Caco-2 (cell line): Measurements from ENCODE around the gene CISTR. TPM values are rescaled to one million over a fixed set of nuclear protein-coding genes. Genes with fewer than 3 reads are reported as not detected.

Source experiments
- BruUV-seq: library from RNA; stranded (reverse); fragments of 400-500 nt; replicated peaks from 2 replicates; lab custom pipeline; 2021; lab: Mats Ljungman, UMichigan
- CTCF ChIA-PET: fragments of 300-600 bp; sonication (Branson Sonifier 250); formaldehyde crosslinking; loops from one replicate; lab custom pipeline; 2022; ENCODE audit warnings: antibody characterized with exemption; lab: Charles Lee
- POLR2A ChIA-PET: fragments of 300-600 bp; sonication (Branson Sonifier 250); formaldehyde crosslinking; loops from one replicate; lab custom pipeline; 2022; ENCODE audit warnings: antibody characterized with exemption; lab: Charles Lee
- DNase-seq, 2 experiments: peaks; one replicate each; pipeline versions ENCODE4 v3.0.0 to v3.0.0-alpha.2; 2020 to 2022
- H3K27me3 ChIP-seq: replicated peaks from 2 replicates; pipeline ENCODE4 v1.6.0; 2011; ENCODE audit warnings: low read length; ENCODE audit not compliant: control insufficient read depth, insufficient read depth
- H3K36me3 ChIP-seq: 2 replicates; pipeline ENCODE4 v1.5.1; 2011; ENCODE audit warnings: low read length; ENCODE audit not compliant: control insufficient read depth, insufficient read depth
- H3K4me1 ChIP-seq: fragments of 250-450 bp; sonication (Bioruptor Pico); 2 replicates; pipeline ENCODE4 v1.5.1; 2020; ENCODE audit warnings: mild to moderate bottlenecking
- H3K4me3 ChIP-seq: 2 replicates; pipeline ENCODE4 v1.5.1; 2011; ENCODE audit warnings: low read depth, mild to moderate bottlenecking, control low read depth, low read length
- H3K9me3 ChIP-seq: fragments of 250-450 bp; sonication (Bioruptor Pico); 2 replicates; pipeline ENCODE4 v1.5.1; 2020; ENCODE audit warnings: mild to moderate bottlenecking, moderate library complexity
- H3K27ac Mint-ChIP-seq: one replicate; pipeline ENCODE4 v1.8.0; 2022; ENCODE audit warnings: mixed read lengths; ENCODE audit not compliant: unreplicated experiment
- H3K27me3 Mint-ChIP-seq: one replicate; pipeline ENCODE4 v1.8.0; 2022; ENCODE audit warnings: mixed read lengths; ENCODE audit not compliant: insufficient read depth, unreplicated experiment
- H3K36me3 Mint-ChIP-seq: one replicate; pipeline ENCODE4 v1.8.0; 2022; ENCODE audit warnings: mild to moderate bottlenecking, mixed read lengths; ENCODE audit not compliant: insufficient read depth, unreplicated experiment
- H3K4me1 Mint-ChIP-seq: one replicate; pipeline ENCODE4 v1.8.0; 2022; ENCODE audit warnings: low read depth, mixed read lengths; ENCODE audit not compliant: unreplicated experiment
- H3K4me3 Mint-ChIP-seq: one replicate; pipeline ENCODE4 v1.8.0; 2022; ENCODE audit warnings: mild to moderate bottlenecking, moderate library complexity, mixed read lengths; ENCODE audit not compliant: unreplicated experiment
- H3K9me3 Mint-ChIP-seq: one replicate; pipeline ENCODE4 v1.8.0; 2022; ENCODE audit warnings: mixed read lengths; ENCODE audit not compliant: unreplicated experiment
- intact Hi-C: fragments of 100-400 bp; cut with micrococcal nuclease; formaldehyde crosslinking; loops from one replicate; pipeline ENCODE4 v1.10.0; 2022; ENCODE audit not compliant: unreplicated experiment
- total RNA-seq: library from RNA; stranded (reverse); gene quantifications from 2 replicates; pipeline ENCODE4 v1.2.3, GENCODE V29; 2022
- TF ChIP-seq, protein P1 (sequence below), 2 experiments: fragments of 200-600 bp in 1 of 2; IDR thresholded peaks; 1 replicate in 1 of 2; 2 replicates in 1 of 2; pipeline versions ENCODE4 v1.5.1 to v1.8.0; 2011 to 2022; ENCODE audit warnings: antibody characterized with exemption in 1 of 2, control low read depth in 1 of 2, inconsistent platforms in 1 of 2, low read depth in 1 of 2, low read length in 1 of 2, mild to moderate bottlenecking in 1 of 2, moderate library complexity in 1 of 2; ENCODE audit not compliant: insufficient read depth in 1 of 2, severe bottlenecking in 1 of 2, unreplicated experiment in 1 of 2

CISTR gene
- total RNA-seq, 1 experiment from 2014 or later: not detected

DNA sequence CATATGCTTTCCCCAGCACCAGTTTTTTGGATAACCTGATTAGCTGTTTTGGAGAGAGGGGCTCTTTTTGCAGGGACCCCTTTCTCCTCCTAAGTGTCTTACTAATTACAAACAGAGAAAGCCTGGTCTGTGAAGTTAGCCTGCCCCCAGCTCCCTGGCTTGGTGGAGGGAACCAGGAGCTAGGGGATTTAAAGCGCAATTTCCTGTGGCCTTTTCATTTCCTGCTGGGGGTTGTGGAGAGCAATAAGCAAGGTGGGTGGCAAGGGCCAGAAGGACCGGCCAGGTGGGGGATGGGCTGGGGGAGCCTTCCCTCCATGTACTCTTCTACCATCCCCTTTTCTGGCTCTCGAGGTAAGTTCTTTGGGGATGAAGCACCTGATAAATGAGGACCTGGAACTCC is 4.1 kb upstream of the CISTR start:
- Mint-ChIP-seq H3K9me3 (no peaks in the 10 kb centered on the region), H3K27me3 (peaks cover 20% of the 10 kb centered on the region), H3K4me1 (no peaks in the 10 kb centered on the region), H3K27ac (no peak overlapping the region), H3K36me3 (no peaks in the 10 kb centered on the region), H3K4me3 (no peak overlapping the region)
- no peak for DNase-seq
- TF ChIP-seq, protein P1, sequence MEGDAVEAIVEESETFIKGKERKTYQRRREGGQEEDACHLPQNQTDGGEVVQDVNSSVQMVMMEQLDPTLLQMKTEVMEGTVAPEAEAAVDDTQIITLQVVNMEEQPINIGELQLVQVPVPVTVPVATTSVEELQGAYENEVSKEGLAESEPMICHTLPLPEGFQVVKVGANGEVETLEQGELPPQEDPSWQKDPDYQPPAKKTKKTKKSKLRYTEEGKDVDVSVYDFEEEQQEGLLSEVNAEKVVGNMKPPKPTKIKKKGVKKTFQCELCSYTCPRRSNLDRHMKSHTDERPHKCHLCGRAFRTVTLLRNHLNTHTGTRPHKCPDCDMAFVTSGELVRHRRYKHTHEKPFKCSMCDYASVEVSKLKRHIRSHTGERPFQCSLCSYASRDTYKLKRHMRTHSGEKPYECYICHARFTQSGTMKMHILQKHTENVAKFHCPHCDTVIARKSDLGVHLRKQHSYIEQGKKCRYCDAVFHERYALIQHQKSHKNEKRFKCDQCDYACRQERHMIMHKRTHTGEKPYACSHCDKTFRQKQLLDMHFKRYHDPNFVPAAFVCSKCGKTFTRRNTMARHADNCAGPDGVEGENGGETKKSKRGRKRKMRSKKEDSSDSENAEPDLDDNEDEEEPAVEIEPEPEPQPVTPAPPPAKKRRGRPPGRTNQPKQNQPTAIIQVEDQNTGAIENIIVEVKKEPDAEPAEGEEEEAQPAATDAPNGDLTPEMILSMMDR (IDR thresholded peaks at IDR 0.05; ENCODE audit: insufficient read depth in 1 of 2, low read depth in 1 of 2, low read length in 1 of 2, severe bottlenecking in 1 of 2, unreplicated experiment in 1 of 2): no peak
- CTCF ChIA-PET: interaction anchor here (0.6 to 1.1 kb wide), 2 partner anchors 9 to 1994 kb away, joined by 3 to 4 read pairs; no protein-coding TSS in a partner anchor
- H3K4me1 ChIP-seq: no peaks in the 10 kb centered on the region
- BruUV-seq: no TSS peak
- H3K27me3 ChIP-seq: no peaks in the 10 kb centered on the region
- intact Hi-C loops: loop anchor here (10.0 kb wide), 1 partner anchor 459 kb away; no protein-coding TSS in a partner anchor
- no peaks in the 10 kb centered on the region for H3K36me3 ChIP-seq
- no peaks in the 10 kb centered on the region for H3K9me3 ChIP-seq
- H3K4me3 ChIP-seq: no peak overlapping the region
- POLR2A ChIA-PET: no interaction called here

GRCh38 chr12:53755451-53755891 is 3.7 kb upstream of the CISTR start:
- Mint-ChIP-seq H3K27ac (no peak overlapping the region), H3K9me3 (no peaks in the 10 kb centered on the region), H3K4me3 (no peak overlapping the region), H3K36me3 (no peaks in the 10 kb centered on the region), H3K4me1 (no peaks in the 10 kb centered on the region), H3K27me3 (peaks cover 24% of the 10 kb centered on the region)
- Histone ChIP-seq H3K9me3 (no peaks in the 10 kb centered on the region), H3K27me3 (no peaks in the 10 kb centered on the region), H3K4me1 (no peaks in the 10 kb centered on the region), H3K4me3 (no peak overlapping the region), H3K36me3 (no peaks in the 10 kb centered on the region)
- ChIA-PET CTCF (interaction anchor here (0.6 to 1.1 kb wide), 2 partner anchors 9 to 1994 kb away, joined by 3 to 4 read pairs; no protein-coding TSS in a partner anchor), POLR2A (no interaction called here)
- BruUV-seq: no TSS peak
- intact Hi-C loops: loop anchor here (10.0 kb wide), 1 partner anchor 459 kb away; no protein-coding TSS in a partner anchor
- TF ChIP-seq, protein P1 (IDR thresholded peaks at IDR 0.05; ENCODE audit: insufficient read depth in 1 of 2, low read depth in 1 of 2, low read length in 1 of 2, severe bottlenecking in 1 of 2, unreplicated experiment in 1 of 2): no peak
- no peak for DNase-seq

- POLR2A ChIA-PET: no interaction called here
- no peak for DNase-seq
- CTCF ChIA-PET: no interaction called here
- H3K27me3 Mint-ChIP-seq: peaks cover 22% of the 10 kb centered on the region
- TF ChIP-seq, protein P1 (IDR thresholded peaks at IDR 0.05; ENCODE audit: insufficient read depth in 1 of 2, low read depth in 1 of 2, low read length in 1 of 2, severe bottlenecking in 1 of 2, unreplicated experiment in 1 of 2): no peak
- H3K9me3 ChIP-seq: no peaks in the 10 kb centered on the region
- H3K4me3 ChIP-seq: no peak overlapping the region
- no peaks in the 10 kb centered on the region for H3K4me1 Mint-ChIP-seq
- no peaks in the 10 kb centered on the region for H3K4me1 ChIP-seq
- no TSS peak for BruUV-seq
- H3K27me3 ChIP-seq: no peaks in the 10 kb centered on the region; the same call in 1 of the 2 replicates
- no peaks in the 10 kb centered on the region for H3K36me3 ChIP-seq
- no peaks in the 10 kb centered on the region for H3K36me3 Mint-ChIP-seq
- intact Hi-C loops: loop anchor here (10.0 kb wide), 1 partner anchor 460 kb away; no protein-coding TSS in a partner anchor
- H3K4me3 Mint-ChIP-seq: no peak overlapping the region
- H3K27ac Mint-ChIP-seq: no peak overlapping the region
- no peaks in the 10 kb centered on the region for H3K9me3 Mint-ChIP-seq
Observed at GRCh38 chr12:53754633-53755264, 3.0 kb upstream of the CISTR start.
